8988T (cell line): ENCODE measurements around the gene BRCA1.
"Not testable (repeated sequence)": the region's sequence is repeated elsewhere in the genome, so short reads cannot be mapped to it uniquely, and the experiment has no call there.

Source experiments
- DNase-seq: peaks from one replicate; pipeline ENCODE4 v3.0.0; 2011

Gene BRCA1

DNA sequence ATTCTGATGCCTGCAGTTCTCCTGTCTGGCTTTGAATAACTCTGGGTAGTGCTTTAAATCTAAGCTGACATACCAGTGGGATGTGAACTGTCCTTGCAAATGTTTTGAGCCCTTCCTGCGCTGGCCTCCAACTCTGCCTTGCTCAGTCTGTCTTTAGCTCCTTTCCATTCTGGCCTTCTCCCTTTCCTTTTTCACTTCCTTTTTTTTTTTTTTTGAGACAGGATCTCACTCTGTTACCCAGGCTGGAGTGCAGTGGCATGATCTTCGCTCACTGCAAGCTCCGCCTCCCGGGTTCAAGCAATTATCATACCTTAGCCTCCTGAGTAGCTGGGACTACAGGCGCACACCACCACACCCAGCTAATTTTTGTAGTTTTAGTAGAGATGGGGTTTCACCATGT, 8.3 kb upstream of the BRCA1 start:
- not testable (repeated sequence) for DNase-seq

- no peak for DNase-seq
Observed at GRCh38 chr17:43132117-43132516, 7.0 kb upstream of the BRCA1 start.

DNA sequence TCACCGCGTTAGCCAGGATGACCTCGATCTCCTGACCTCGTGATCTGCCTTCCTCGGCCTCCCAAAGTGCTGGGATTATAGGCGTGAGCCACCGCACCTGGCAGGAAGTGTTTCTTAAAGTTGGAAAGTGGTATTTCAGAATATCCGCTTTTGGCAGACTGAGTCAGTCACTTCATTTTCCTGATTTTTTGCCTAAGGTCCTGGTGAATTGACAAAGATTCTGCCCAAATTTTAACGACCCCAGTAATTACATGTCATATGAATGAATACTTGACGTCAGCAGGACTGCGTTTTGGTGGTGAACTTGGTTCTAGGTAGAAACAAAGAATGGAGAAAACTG, 4.5 kb upstream of the BRCA1 start:
- DNase-seq = no peak

DNA sequence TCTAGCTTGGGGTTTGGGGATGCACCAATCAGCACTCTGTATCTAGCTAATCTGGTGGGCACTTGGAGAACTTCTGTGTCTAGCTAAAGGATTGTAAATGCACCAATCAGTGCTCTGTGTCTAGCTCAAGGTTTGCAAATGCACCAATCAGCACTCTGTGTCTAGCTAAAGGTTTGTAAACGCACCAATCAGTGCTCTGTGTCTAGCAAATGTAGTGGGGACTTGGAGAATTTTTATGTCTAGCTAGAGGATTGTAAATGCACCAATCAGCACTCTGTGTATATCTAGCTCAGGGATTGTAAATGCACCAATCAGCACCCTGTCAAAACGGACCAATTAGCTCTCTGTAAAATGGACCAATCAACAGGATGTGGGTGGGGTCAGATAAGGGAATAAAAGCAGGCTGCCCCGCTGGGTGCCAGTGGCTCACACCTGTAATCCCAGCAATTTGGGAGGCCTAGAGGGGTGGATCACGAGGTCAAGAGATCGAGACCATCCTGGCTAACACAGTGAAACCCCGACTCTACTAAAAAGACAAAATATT, 2.2 kb upstream of the BRCA1 start:
- not testable (repeated sequence) for DNase-seq

GRCh38 chr17:43126911-43127290, 1.7 kb upstream of the BRCA1 start:
- DNase-seq = no peak

DNA sequence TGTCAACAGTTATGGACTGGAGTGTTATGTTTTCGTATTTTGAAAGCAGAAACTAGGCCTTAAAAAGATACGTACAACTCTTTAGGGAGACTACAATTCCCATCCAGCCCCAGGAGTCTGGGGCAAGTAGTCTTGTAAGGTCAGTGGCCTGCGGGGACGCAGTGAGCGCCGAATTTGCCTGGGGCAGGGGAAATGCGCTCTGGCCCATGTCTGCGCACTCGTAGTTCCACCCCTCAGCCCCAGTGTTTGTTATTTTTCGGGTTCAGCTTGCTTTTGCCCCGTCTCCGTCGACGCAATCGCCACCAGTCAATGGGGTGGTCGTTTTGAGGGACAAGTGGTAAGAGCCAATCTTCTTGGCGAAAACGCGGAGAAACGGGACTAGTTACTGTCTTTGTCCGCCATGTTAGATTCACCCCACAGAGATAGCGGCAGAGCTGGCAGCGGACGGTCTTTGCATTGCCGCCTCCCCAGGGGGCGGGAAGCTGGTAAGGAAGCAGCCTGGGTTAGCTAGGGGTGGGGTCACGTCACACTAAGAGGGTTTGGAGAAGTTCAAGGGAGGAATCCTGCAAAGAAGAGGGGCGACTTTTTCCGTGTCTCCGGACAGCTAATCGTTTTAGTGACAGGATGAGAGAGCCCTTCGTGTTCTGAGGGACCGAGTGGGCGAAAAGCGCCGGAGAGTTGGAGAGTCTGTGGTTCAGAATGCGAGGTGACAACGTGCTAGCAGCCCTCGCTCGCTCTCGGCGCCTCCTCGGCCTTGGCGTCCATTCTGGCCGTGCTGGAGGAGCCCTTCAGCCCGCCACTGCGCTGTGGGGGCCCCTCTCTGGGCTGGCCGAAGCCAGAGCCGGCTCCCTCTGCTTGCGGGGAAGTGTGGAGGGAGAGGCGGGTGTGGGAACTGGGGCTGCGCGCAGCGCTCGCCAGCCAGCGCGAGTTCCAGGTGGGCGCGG, 1.1 kb upstream of the BRCA1 start:
- DNase-seq = peak; percentile 44

GRCh38 chr17:43118679-43119615, 6.2 kb downstream of the BRCA1 start:
- DNase-seq = no peak

DNA sequence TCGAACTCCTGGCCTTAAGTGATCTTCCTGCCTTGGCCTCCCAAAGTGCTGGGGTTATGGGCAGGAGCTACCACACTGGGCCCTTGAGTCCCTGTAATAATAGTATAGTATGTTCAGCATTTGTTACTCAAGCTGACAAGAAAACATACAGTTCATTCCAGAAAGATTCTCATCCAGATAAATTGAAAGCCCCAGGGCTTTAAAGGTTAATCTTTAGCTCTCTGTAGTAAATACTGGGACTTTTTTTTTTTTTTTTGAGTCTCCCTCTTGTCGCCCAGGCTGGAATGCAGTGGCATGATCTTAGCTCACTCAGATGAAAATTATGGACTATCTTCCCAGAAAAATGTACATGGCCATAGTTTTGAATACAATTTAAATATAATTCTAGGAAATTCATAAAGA, 11.0 kb downstream of the BRCA1 start:
- DNase-seq = no peak

DNA sequence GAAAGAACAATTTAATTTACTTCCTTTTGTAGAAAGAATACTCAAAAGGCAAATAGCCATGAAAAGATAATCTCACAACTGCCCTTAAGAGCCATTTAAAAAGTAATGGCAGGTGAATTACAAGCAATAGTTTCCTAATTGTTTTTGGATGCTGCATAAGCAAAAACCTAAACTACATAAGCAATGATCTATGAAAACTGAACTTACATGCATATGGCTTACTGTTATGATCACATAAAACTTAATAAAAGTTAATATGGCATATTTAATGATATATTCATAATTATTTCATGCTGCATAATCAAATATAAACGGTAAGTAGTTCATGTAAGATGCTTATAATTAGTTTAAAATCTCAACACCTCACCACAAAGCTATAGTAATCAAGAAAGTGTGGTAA, 18.6 kb downstream of the BRCA1 start:
- DNase-seq = no peak

GRCh38 chr17:43105146-43105545, 20.0 kb downstream of the BRCA1 start:
- DNase-seq = no peak

DNA sequence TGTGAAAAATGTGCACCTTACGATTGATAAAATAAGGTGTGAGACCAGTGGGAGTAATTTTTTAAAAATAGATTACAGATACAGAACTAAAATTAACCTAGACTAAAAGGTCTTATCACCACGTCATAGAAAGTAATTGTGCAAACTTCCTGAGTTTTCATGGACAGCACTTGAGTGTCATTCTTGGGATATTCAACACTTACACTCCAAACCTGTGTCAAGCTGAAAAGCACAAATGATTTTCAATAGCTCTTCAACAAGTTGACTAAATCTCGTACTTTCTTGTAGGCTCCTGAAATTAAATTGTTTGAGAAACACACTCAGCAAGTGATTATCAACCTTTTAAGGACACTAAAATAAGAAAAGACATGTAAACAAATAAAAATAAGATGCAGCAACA, 20.5 kb downstream of the BRCA1 start:
- no peak for DNase-seq

GRCh38 chr17:43095364-43095763, 29.8 kb downstream of the BRCA1 start:
- not testable (repeated sequence) for DNase-seq

DNA sequence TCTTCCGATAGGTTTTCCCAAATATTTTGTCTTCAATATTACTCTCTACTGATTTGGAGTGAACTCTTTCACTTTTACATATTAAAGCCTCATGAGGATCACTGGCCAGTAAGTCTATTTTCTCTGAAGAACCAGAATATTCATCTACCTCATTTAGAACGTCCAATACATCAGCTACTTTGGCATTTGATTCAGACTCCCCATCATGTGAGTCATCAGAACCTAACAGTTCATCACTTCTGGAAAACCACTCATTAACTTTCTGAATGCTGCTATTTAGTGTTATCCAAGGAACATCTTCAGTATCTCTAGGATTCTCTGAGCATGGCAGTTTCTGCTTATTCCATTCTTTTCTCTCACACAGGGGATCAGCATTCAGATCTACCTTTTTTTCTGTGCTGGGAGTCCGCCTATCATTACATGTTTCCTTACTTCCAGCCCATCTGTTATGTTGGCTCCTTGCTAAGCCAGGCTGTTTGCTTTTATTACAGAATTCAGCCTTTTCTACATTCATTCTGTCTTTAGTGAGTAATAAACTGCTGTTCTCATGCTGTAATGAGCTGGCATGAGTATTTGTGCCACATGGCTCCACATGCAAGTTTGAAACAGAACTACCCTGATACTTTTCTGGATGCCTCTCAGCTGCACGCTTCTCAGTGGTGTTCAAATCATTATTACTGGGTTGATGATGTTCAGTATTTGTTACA, 30.9 kb downstream of the BRCA1 start:
- DNase-seq = no peak

DNA sequence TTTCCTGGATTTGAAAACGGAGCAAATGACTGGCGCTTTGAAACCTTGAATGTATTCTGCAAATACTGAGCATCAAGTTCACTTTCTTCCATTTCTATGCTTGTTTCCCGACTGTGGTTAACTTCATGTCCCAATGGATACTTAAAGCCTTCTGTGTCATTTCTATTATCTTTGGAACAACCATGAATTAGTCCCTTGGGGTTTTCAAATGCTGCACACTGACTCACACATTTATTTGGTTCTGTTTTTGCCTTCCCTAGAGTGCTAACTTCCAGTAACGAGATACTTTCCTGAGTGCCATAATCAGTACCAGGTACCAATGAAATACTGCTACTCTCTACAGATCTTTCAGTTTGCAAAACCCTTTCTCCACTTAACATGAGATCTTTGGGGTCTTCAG, 32.3 kb downstream of the BRCA1 start:
- no peak for DNase-seq

- no peak for DNase-seq
Observed at GRCh38 chr17:43090022-43090421, 35.1 kb downstream of the BRCA1 start.

DNA sequence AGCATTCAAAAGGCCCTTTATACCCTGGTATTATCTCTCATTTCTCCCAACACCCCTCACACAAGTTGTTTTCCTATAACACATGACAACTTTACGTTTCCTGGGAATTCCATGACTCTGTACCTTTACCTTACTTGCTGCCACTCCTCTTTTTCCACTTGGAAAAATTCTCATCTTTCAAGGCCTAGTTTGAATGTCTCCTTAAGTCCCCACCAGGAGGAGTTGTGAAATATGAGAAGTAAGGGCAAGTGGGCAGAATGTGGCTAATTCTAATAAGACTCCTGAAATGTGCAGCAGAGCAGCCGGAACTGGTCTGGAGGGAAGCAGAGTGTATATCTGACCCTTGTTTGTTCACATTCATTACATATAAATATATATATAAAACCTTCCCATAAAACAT, 39.7 kb downstream of the BRCA1 start:
- no peak for DNase-seq

DNA sequence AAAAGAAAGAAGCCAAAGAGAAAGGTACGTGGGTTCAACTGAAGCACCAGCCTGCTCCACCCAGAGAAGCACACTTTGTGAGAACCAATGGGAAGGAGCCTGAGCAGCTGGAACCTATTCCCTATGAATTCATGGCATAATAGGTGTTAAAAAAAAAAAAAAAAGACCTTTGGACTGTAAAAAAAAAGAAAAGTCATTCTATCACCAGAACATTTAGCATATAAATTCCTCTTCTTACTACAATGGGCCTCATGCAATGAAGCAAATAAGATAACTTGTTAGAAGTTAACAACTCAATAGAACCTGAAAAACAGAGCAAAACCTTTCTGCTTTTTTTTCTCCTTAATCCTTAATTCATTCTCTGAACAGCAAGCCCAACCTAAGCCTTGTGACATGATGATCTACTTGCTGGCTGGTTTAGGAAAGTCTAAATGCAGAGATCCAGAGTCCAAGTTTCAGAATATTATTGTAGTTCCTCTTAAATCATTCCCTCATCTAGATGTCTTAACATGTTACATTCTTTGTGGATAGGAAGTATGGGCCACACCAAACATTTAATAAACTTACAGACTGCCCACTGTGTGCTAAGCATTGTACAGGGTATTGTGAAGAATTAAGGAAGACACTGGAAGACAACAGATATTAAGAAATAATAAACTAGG, 45.4 kb downstream of the BRCA1 start:
- no peak for DNase-seq

GRCh38 chr17:43074869-43075268, 50.3 kb downstream of the BRCA1 start:
- DNase-seq = no peak

DNA sequence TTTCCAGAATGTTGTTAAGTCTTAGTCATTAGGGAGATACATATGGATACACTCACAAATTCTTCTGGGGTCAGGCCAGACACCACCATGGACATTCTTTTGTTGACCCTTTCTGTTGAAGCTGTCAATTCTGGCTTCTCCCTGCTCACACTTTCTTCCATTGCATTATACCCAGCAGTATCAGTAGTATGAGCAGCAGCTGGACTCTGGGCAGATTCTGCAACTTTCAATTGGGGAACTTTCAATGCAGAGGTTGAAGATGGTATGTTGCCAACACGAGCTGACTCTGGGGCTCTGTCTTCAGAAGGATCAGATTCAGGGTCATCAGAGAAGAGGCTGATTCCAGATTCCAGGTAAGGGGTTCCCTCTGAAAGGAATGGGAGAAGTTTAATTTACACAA, 54.3 kb downstream of the BRCA1 start:
- no peak for DNase-seq

- DNase-seq = no peak
Observed at GRCh38 chr17:43070257-43070656, 54.9 kb downstream of the BRCA1 start.

DNA sequence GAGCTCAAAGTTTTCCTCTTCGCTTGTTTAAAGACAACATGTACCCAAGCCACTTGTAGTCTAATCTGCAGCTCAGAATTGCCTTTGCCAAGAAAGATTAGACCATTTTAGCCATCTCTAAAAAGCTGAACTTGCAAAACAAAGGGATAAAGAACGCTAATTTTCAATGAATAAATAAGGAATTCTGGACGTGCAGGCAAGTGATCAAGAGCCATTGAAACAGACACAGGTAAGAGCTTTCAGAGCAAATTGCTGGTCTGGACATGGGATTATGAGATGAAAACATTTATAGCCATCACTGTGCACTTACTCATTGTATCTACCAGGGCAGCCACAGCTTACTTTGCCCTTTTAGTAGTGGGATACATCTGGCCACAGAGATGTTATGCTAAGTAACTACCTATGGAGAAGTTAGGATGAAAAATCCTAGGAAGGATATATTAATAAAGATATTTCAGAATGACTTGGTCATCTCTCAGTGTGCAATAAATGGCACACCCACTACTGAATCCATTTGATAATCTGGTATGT, 55.7 kb downstream of the BRCA1 start:
- DNase-seq = no peak
